Large intestine (tissue), 3 donors: ENCODE data around the gene MAEA. TPM values are rescaled to one million over a fixed set of nuclear protein-coding genes. Genes with fewer than 3 reads are reported as not detected.

ENCODE experiments used
- DNase-seq, 2 donors: peaks; one replicate each; pipeline versions ENCODE4 v3.0.0 to v3.0.0-alpha.2; 2013
- H3K27ac ChIP-seq: one replicate; pipeline ENCODE4 v1.5.1; 2013; ENCODE audit warnings: low read length
- H3K27me3 ChIP-seq: 2 replicates; pipeline ENCODE4 v1.6.1; 2013; ENCODE audit warnings: low read length; ENCODE audit not compliant: control insufficient read depth, insufficient read depth
- H3K36me3 ChIP-seq: 2 replicates; pipeline ENCODE4 v1.6.1; 2013; ENCODE audit warnings: low read length; ENCODE audit not compliant: control insufficient read depth, insufficient read depth
- H3K4me1 ChIP-seq: one replicate; pipeline ENCODE4 v1.6.1; 2013; ENCODE audit warnings: low read length; ENCODE audit not compliant: control insufficient read depth, insufficient read depth
- H3K4me3 ChIP-seq: one replicate; pipeline ENCODE4 v1.5.1; 2013; ENCODE audit warnings: low read length
- H3K9me3 ChIP-seq: one replicate; pipeline ENCODE4 v1.6.1; 2013; ENCODE audit warnings: mild to moderate bottlenecking, low read depth, low read length, moderate library complexity; ENCODE audit not compliant: control insufficient read depth
- WGBS: methylation state at CpG from one replicate; pipeline ENCODE4 v1.1.5; 2013; ENCODE audit warnings: low lambda C conversion rate; ENCODE audit not compliant: insufficient coverage; 5-methylcytosine and 5-hydroxymethylcytosine counted together
- polyA plus RNA-seq: library from polyadenylated mRNA; unstranded; fragments of 120-200 nt; gene quantifications from one replicate; pipeline ENCODE4 v1.2.1, GENCODE V29; 2013

Gene MAEA
- polyA plus RNA-seq, 1 donor = 51.2 TPM

DNA sequence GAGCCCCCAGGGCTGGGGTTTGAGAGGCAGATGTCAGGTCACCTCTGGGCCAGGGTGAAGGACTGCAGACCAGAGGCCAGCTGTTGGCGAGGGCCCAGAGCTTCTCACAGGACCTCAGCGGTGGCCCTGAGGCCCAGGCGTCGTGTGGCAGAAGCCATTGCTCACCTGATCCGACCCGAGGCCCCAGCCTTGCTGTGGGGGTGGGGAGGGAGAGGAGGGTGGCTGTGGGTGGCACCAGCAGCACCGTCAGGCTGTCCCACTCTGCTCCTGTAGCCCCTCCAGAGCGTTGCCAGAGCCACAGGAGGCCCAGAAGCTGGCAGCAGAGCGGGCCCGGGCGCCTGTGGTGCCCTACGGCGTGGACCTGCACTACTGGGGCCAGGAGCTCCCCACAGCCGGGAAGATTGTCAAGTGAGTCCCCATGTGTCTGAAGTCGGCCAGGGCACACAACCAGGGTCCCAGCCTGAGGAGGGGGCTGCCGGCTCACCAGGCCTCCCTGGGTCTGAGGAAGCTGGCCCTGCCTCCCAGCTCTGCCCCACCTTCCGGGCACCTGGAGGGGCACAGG is 86.2 kb downstream of the MAEA start:
- no peak for DNase-seq
- WGBS = no CpG with 5 or more reads among the region's 17 CpGs
- H3K27me3 ChIP-seq = no peaks in the 10 kb centered on the region
- peaks cover 37% of the 10 kb centered on the region for H3K36me3 ChIP-seq
- H3K4me3 ChIP-seq = no peak overlapping the region
- H3K4me1 ChIP-seq = no peaks in the 10 kb centered on the region
- no peak overlapping the region for H3K27ac ChIP-seq
- H3K9me3 ChIP-seq = no peaks in the 10 kb centered on the region

DNA sequence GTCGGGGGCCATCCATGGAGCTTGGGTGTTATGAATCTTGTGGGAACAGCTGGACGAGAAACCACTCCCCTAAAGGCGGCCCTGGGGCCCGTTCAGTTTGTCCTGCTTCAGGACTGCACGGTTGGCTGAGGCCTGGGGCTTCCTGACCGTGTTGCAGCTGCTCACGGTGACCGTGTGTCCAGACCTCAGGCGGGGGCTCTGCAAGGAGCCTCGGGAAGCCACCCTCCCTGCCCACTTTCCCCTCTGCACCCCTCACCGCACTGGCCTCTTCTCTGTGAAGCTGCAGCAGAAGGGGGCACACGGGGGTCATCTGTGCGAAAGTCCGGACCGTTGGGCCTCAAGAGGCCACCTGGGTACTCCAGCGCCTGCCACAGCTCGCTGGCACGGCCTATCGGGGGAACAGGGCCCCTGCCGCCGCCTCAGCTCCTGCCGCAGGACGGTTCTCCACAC is 86.7 kb downstream of the MAEA start:
- Histone ChIP-seq H3K4me1 (no peaks in the 10 kb centered on the region), H3K9me3 (no peaks in the 10 kb centered on the region), H3K27me3 (no peaks in the 10 kb centered on the region), H3K27ac (no peak overlapping the region), H3K4me3 (no peak overlapping the region), H3K36me3 (peaks cover 35% of the 10 kb centered on the region)
- no CpG with 5 or more reads among the region's 23 CpGs for WGBS
- DNase-seq = no peak

DNA sequence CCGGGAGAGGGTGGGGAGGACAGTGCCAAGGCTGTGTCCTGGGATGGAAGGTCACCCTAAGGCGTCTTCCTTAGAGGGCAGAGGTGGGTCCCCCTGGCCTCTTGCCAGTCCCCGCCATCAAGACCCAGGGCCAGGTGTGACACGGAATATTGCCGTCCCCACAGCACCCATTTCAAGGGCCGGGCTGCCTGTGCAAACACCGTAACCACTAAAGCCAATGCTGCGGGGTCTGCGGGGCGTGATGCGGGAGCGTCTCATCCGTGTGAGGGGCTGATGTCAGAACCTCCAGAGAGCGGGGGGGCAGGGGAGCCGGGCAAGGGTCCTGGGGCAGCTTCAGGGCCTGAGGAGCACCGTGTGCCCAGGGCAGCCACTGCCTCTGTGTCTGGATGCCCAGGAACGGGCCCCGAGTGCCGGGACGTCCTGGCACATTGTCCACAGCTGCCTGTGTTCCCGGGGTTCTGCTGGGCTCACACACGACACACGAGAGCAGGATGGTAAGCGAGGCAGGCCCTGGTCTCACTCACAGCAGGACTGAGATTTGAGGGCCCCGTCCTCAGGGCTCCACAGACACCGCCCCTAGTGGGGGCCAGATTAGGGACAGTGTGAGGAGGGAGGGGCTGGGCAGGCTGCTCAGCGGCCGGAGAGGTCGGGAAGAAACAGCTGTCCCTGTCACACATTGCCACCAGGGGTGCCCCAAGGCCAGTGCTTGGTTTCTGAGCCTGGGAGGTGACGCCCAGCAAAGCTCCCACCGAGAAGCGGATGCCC is 87.3 kb downstream of the MAEA start:
- Histone ChIP-seq H3K36me3 (peaks cover 34% of the 10 kb centered on the region), H3K27me3 (no peaks in the 10 kb centered on the region), H3K9me3 (no peaks in the 10 kb centered on the region), H3K27ac (no peak overlapping the region), H3K4me1 (no peaks in the 10 kb centered on the region), H3K4me3 (no peak overlapping the region)
- WGBS = no CpG with 5 or more reads among the region's 32 CpGs
- DNase-seq = no peak

DNA sequence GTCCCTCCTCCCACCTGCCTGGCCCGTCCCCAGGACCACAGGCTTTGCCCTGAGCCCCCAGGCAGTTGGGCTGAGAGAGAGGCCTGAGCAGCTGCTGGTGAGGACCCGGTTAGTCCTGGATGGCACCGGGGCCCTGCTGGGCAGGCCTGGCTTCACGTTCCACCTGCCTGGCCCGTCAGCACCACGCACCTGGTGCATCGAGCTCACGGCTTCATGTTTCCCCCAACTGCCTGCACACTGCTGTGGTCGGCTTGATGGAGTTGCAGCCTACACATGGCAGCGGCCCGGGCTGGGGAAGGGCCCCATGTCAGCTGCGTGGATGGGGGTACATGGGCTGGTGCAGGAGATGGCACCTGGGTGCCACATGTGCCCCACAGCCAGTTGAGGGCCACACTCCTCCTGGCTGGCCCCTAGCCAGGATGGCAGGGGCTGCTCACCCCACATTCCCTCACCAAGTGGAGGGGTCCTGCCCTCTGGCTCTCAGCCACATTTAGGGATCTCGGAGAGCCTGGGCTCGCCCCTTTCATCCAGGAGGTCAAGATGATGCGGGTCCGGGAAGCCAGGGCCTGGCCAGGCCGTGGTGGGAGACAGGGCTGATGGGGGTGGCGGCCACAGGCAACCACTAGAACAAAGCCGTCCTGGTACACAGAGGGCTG is 88.0 kb downstream of the MAEA start:
- Histone ChIP-seq H3K4me1 (no peaks in the 10 kb centered on the region), H3K27me3 (no peaks in the 10 kb centered on the region), H3K4me3 (no peak overlapping the region), H3K9me3 (no peaks in the 10 kb centered on the region), H3K36me3 (peaks cover 34% of the 10 kb centered on the region), H3K27ac (no peak overlapping the region)
- DNase-seq = no peak
- WGBS = no CpG with 5 or more reads among the region's 19 CpGs

DNA sequence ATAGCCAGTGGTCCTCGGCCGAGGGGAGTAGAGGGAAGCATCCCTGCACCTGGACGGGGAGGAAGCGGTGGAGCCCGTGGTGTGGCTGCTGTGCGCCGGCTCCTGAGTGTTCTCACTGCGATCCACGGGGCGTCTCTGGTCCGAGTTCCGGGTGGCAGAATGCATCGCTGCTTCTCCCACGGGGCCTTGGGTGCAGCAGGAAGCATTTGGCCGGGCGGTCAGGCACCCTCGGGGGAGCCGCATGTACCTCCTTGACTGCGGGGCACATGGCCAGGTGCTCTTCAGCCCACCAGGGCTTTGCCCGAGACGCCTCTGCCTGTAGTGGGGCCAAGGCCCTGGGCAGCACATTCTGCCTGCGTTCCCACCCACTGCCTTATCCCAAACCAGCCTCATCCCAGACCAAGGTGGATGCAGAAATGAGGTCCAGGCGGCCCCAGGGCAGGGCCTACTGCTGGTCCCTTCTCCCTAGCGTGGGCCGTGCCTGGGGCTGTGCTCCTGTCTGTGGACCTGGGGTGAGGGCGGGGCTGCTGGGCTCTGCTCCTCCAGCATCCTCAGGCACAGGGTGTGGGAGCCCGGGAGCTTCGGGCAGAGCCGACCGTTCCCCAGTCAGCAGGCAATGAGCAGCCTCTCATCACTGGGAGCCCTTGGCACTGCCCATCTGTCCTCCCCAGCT is 89.0 kb downstream of the MAEA start:
- Histone ChIP-seq H3K9me3 (no peaks in the 10 kb centered on the region), H3K4me1 (no peaks in the 10 kb centered on the region), H3K27me3 (no peaks in the 10 kb centered on the region), H3K27ac (no peak overlapping the region), H3K36me3 (peaks cover 31% of the 10 kb centered on the region), H3K4me3 (no peak overlapping the region)
- no CpG with 5 or more reads among the region's 30 CpGs for WGBS
- DNase-seq = no peak

DNA sequence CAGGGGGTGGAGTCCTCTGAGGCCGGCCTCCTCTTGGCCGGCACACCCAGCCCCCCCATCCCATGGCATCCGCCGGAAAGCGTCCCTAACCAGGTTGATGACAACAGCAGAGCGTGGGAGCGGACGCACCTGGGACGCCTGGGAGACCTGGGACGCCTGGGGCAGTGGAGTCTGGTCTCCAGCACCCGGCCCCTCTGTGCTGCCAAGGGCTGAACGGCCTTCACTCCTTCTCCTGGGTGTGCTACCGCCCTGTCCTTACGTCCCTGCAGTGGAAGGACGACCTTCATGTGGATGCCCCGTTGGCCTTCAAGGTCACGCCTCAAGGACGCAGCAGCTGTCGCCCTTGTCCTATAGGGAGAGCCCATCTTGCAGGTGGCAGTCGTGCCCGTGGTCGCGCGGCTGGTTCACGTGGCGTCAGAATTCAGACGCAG is 89.7 kb downstream of the MAEA start:
- Histone ChIP-seq H3K4me3 (no peak overlapping the region), H3K27ac (no peak overlapping the region), H3K9me3 (no peaks in the 10 kb centered on the region), H3K36me3 (peaks cover 31% of the 10 kb centered on the region), H3K4me1 (no peaks in the 10 kb centered on the region), H3K27me3 (no peaks in the 10 kb centered on the region)
- no CpG with 5 or more reads among the region's 27 CpGs for WGBS
- DNase-seq = no peak

DNA sequence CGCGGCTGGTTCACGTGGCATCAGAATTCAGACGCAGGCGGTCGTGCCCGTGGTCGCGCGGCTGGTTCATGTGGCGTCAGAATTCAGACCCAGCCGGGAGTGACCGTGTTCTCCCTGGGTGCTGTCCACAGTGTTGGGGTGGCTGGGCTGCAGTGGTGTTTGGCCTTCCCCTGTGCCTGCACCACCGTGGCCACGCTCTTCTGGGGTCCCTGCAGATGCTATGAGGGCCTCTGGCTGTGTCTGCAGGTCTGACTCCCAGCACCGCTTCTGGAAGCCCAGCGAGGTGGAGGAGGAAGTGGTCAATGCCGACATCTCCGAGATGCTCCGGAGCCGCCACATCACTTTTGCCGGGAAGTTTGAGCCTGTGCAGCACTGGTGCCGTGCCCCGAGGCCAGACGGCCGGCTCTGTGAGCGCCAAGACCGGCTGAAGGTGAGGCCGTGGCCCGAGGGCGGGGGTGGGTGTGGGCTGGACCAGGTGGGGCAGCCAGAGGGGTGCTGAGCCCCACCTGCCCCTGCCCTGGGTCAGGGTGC is 90.2 kb downstream of the MAEA start:
- DNase-seq = no peak
- no CpG with 5 or more reads among the region's 31 CpGs for WGBS
- Histone ChIP-seq H3K27me3 (no peaks in the 10 kb centered on the region), H3K4me3 (no peak overlapping the region), H3K27ac (no peak overlapping the region), H3K4me1 (no peaks in the 10 kb centered on the region), H3K36me3 (peaks cover 29% of the 10 kb centered on the region), H3K9me3 (no peaks in the 10 kb centered on the region)

DNA sequence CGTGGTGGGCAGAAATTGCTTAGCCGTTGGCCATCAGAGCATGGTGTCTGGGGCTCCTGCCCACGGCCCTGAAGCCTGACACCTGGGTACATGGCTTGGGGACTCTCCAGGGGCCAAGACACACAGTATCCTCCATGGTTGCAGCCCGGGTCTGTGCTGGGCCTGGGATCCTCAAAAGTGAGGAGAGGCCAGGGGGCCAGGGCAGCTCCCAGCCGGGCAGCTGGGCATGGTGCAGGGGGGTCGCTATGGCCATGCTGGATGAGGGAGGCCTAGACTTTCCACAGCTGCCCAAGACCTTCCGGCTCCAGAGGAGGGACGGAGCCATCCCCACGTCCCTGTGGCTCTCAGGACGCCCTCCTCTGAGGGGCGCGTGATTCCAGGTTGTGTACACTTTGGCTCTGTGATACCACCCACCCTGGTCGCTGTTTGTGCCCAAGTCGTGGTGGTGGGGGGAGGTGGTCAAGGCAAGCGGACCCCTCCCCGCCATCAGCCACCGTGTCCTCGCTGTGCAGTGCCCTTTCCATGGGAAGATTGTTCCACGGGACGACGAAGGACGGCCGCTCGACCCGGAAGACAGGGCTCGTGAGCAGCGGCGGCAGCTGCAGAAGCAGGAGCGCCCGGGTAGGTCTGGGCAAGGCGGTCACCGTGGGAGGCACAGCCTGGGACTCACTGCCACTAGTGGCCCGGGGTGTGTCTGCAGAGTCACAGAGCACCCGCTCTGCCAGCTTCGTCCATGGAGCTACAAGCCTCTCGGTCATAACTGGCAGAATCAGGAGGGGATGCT is 90.9 kb downstream of the MAEA start:
- no peak for DNase-seq
- no CpG with 5 or more reads among the region's 36 CpGs for WGBS
- peaks cover 23% of the 10 kb centered on the region for H3K36me3 ChIP-seq

DNA sequence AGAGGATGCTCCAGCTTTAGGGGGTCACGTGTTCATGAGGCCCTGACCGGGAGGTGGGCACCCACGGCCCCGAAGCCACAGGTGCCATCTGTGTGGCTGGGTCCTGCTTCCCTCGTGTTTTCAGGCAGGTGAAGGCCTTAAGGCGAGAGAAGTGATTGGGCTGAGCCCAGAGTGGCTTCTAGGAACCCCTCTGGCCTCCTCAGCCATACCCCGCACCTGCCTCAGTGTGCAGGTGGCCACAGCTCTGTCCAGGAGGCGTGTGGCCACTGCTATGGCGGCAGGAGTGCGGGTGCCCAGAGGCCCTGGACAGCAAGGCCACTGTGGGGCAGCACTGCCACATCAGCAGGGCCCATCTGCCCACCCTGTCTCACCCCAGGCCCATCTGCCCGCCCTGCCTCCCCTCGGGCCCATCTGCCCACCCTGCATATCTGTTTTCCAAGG is 91.5 kb downstream of the MAEA start:
- no peak for DNase-seq
- Histone ChIP-seq H3K27ac (no peak overlapping the region), H3K4me3 (no peak overlapping the region), H3K27me3 (no peaks in the 10 kb centered on the region), H3K9me3 (peaks cover 6% of the 10 kb centered on the region), H3K36me3 (peaks cover 21% of the 10 kb centered on the region), H3K4me1 (no peaks in the 10 kb centered on the region)
- WGBS = no CpG with 5 or more reads among the region's 12 CpGs

More for the DNA sequence above, 90.9 kb downstream of the MAEA start:
- H3K4me1 ChIP-seq = no peaks in the 10 kb centered on the region
- H3K9me3 ChIP-seq = peaks cover 6% of the 10 kb centered on the region
- H3K27ac ChIP-seq = no peak overlapping the region
- H3K4me3 ChIP-seq = no peak overlapping the region
- H3K27me3 ChIP-seq = no peaks in the 10 kb centered on the region
